Uterus (tissue), 2 donors: Measurements from ENCODE around the gene LCN9.

Experiments
- POLR2A ChIP-seq, 2 donors: fragments of 450-650 bp; IDR thresholded peaks; one replicate each; pipeline ENCODE4 v1.6.1; 2016; ENCODE audit warnings: antibody characterized with exemption in 2 of 2, mild to moderate bottlenecking in 1 of 2, moderate library complexity in 1 of 2
- TF ChIP-seq, protein P1 (sequence below), 4 experiments: fragments of 200-600 bp in 2 of 4; fragments of 450-650 bp in 2 of 4; sonication (generic) in 2 of 4; IDR thresholded peaks; one replicate each; pipeline ENCODE4 v1.5.1; 2016 to 2019; ENCODE audit warnings: antibody characterized with exemption in 4 of 4, mild to moderate bottlenecking in 2 of 4, moderate library complexity in 1 of 4

DNA sequence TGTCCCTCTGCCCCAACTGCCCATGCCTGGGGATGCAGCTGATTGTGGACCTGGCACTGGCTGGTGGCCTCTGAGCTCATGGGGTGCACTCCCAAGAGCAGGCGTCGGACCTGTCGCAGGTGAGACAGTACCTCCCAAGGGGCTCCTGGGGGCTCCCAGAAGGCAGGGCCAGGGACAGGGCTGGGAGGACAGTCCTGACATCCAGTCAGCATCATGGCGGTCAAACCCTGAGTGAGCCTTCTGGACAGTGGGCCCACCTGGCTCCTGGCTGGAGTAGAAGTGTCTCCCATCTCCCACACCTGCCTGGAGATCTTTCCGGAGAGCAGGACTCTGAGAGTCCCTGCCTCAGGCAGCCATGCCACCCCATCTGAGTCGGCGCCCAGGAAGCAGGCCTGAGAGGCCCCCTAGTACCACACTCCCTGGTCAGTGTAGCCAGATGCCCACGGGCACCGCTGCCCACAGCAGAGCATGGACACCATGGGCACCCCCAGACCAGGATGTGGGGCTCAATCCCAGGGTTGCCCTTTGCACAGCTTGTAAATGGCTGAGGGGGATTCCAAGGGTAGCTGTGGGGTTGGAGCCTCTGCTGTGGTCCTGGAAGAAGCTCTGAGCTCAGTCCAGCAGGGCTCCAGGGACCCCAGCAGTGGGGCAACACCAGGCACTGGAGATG, 6.6 kb downstream of the LCN9 start:
- no peak for TF ChIP-seq POLR2A (IDR thresholded peaks at IDR 0.05)
- TF ChIP-seq, protein P1, sequence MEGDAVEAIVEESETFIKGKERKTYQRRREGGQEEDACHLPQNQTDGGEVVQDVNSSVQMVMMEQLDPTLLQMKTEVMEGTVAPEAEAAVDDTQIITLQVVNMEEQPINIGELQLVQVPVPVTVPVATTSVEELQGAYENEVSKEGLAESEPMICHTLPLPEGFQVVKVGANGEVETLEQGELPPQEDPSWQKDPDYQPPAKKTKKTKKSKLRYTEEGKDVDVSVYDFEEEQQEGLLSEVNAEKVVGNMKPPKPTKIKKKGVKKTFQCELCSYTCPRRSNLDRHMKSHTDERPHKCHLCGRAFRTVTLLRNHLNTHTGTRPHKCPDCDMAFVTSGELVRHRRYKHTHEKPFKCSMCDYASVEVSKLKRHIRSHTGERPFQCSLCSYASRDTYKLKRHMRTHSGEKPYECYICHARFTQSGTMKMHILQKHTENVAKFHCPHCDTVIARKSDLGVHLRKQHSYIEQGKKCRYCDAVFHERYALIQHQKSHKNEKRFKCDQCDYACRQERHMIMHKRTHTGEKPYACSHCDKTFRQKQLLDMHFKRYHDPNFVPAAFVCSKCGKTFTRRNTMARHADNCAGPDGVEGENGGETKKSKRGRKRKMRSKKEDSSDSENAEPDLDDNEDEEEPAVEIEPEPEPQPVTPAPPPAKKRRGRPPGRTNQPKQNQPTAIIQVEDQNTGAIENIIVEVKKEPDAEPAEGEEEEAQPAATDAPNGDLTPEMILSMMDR (IDR thresholded peaks at IDR 0.05): no peak
